Measurements from ENCODE around the gene LCN10. TPM values are rescaled to one million over a fixed set of nuclear protein-coding genes. Genes with fewer than 3 reads are reported as not detected.
A peak's percentile ranks its signal among the peaks of the same experiment; 100 is the strongest.
"Not testable (repeated sequence)": the region's sequence is repeated elsewhere in the genome, so short reads cannot be mapped to it uniquely, and the experiment has no call there.

The LCN10 gene
- total RNA-seq, result 1 to 10 TPM in 1 of 2 donors, under 1 TPM in 1; 0.11 to 3.3 TPM

GRCh38 chr9:136742591-136743391 is at the start of gene LCN10:
LCN10 (minus strand) TSS chr9:136742940; CDS start chr9:136742903, 37 bp downstream.
- intact Hi-C loops (cut with DNase I), result no loop called here
- Histone ChIP-seq H3K36me3 (no peaks in the 10 kb centered on the region), H3K27ac (no peak within 1 kb of the TSS), H3K27me3 (peaks cover 27% of the 10 kb centered on the region), H3K9me3 (no peaks in the 10 kb centered on the region), H3K9ac (ENCODE audit: low read depth in 2 of 2, low read length in 2 of 2) (no peak within 1 kb of the TSS), H3K4me1 (no peaks in the 10 kb centered on the region), H3K4me3 (peak within 1 kb of the TSS; percentile 5)
- TF ChIP-seq CTCF (IDR thresholded peaks at IDR 0.05), result no peak
- no peak for DNase-seq

- Histone ChIP-seq H3K4me1 (peaks cover 20% of the 10 kb centered on the region), H3K9ac (ENCODE audit: low read depth in 2 of 2, low read length in 2 of 2) (peak overlapping the region; percentile 94 to 96), H3K9me3 (no peaks in the 10 kb centered on the region), H3K4me3 (peak overlapping the region; percentile 66), H3K27me3 (no peaks in the 10 kb centered on the region), H3K36me3 (no peaks in the 10 kb centered on the region), H3K27ac (peak overlapping the region; percentile 90)
- peak; percentile 99 for TF ChIP-seq CTCF (IDR thresholded peaks at IDR 0.05)
- intact Hi-C loops (cut with DNase I), result loop anchor here (10.0 kb wide), 1 partner anchor 53 kb away; the partner anchor contains the start of genes AJM1 and PHPT1
- peak; percentile 86 for DNase-seq
These were observed 49.0 kb upstream of the LCN10 start for GRCh38 chr9:136791516-136792276.

GRCh38 chr9:136790640-136791515 is 48.1 kb upstream of the LCN10 start, which contains the start of gene TMEM141:
TMEM141 (plus strand) TSS chr9:136791344; CDS start chr9:136791371, 27 bp downstream.
- peaks cover 20% of the 10 kb centered on the region for H3K4me1 ChIP-seq

DNA sequence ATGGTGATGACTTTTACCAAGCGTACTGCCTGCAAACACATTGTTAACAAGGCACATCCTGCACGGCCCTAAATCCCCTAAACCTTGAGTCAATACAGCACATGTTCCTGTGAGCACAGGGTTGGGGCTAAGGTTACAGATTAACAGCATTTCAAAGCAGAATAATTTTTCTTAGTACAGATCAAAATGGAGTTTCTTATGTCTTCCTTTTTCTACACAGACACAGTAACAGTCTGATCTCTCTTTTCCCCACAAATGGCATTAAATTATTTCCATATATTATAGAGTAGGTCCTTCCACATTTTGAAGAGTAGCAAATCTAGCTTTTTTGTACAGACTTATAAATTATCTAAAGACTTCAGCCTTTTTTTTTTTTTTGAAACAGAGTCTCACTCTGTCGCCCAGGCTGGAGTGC is 46.8 kb upstream of the LCN10 start:
- intact Hi-C loops (cut with DNase I), result loop anchor here (5.0 kb wide), 1 partner anchor 248 kb away; no protein-coding TSS in a partner anchor
- no peak overlapping the region for H3K9ac ChIP-seq (ENCODE audit: low read depth in 2 of 2, low read length in 2 of 2)
- no peak for TF ChIP-seq CTCF (IDR thresholded peaks at IDR 0.05)
- no peaks in the 10 kb centered on the region for H3K36me3 ChIP-seq
- H3K27me3 ChIP-seq, result no peaks in the 10 kb centered on the region
- no peak for DNase-seq
- no peaks in the 10 kb centered on the region for H3K9me3 ChIP-seq
- H3K4me1 ChIP-seq, result peaks cover 20% of the 10 kb centered on the region
- peak overlapping the region; percentile 90 for H3K27ac ChIP-seq
- H3K4me3 ChIP-seq, result no peak overlapping the region

More at GRCh38 chr9:136790640-136791515, 48.1 kb upstream of the LCN10 start, which contains the start of gene TMEM141:
- H3K27ac ChIP-seq, result peak within 1 kb of the TSS; percentile 90
- no peaks in the 10 kb centered on the region for H3K27me3 ChIP-seq
- intact Hi-C loops (cut with DNase I), result loop anchor here (10.0 kb wide), 1 partner anchor 54 kb away; the partner anchor contains the start of genes AJM1 and PHPT1
- TF ChIP-seq CTCF (IDR thresholded peaks at IDR 0.05), result no peak
- no peaks in the 10 kb centered on the region for H3K36me3 ChIP-seq
- H3K9me3 ChIP-seq, result no peaks in the 10 kb centered on the region
- peak; percentile 100 for DNase-seq
- peak within 1 kb of the TSS; percentile 94 to 96 for H3K9ac ChIP-seq (ENCODE audit: low read depth in 2 of 2, low read length in 2 of 2)
- H3K4me3 ChIP-seq, result peak within 1 kb of the TSS; percentile 66

- H3K4me1 ChIP-seq, result peaks cover 20% of the 10 kb centered on the region
- peak; percentile 77 for DNase-seq
- not testable (repeated sequence) for H3K27me3 ChIP-seq, H3K4me3 ChIP-seq, H3K9me3 ChIP-seq, H3K36me3 ChIP-seq
- peak overlapping the region; percentile 90 for H3K27ac ChIP-seq
- intact Hi-C loops (cut with DNase I), result loop anchor here (5.0 kb wide), 1 partner anchor 248 kb away; no protein-coding TSS in a partner anchor
- peak overlapping the region in 1 of 2 donors; percentile 71 for H3K9ac ChIP-seq (ENCODE audit: low read depth in 2 of 2, low read length in 2 of 2)
These were observed 46.1 kb upstream of the LCN10 start for GRCh38 chr9:136788644-136789522.

All from colonic mucosa (tissue), 4 donors.